Adrenal gland (tissue), 12 donors: ENCODE data around the gene LZTR1. TPM values are rescaled to one million over a fixed set of nuclear protein-coding genes. Genes with fewer than 3 reads are reported as not detected.

Experiments
- DNase-seq, 7 donors: peaks; one replicate each; pipeline ENCODE4 v3.0.0-alpha.2; 2019 to 2020
- H3K27ac ChIP-seq, 5 donors: fragments of 200-600 bp; sonication (generic) in 4 of 5; 1 replicate in 3 of 5; 2 replicates in 2 of 5; pipeline versions ENCODE4 v1.5.1 to v1.8.0; 2016 to 2020; ENCODE audit warnings: mild to moderate bottlenecking in 1 of 5
- H3K27me3 ChIP-seq: fragments of 200-600 bp; 2 replicates; pipeline ENCODE4 v1.8.0; 2021
- H3K36me3 ChIP-seq, 2 donors: fragments of 200-600 bp; replicated peaks in 1 of 2; 1 replicate in 1 of 2; 2 replicates in 1 of 2; pipeline versions ENCODE4 v1.5.1 to v1.8.0; 2018 to 2022
- H3K4me1 ChIP-seq, 2 donors: fragments of 200-600 bp; replicated peaks in 1 of 2; 1 replicate in 1 of 2; 2 replicates in 1 of 2; pipeline versions ENCODE4 v1.5.1 to v1.8.0; 2018 to 2021
- H3K4me3 ChIP-seq, 4 donors: fragments of 200-600 bp; sonication (generic) in 3 of 4; one replicate each; pipeline ENCODE4 v1.5.1; 2016 to 2018
- H3K9me3 ChIP-seq, 3 donors: fragments of 200-600 bp; sonication (generic) in 1 of 3; replicated peaks in 1 of 3; 1 replicate in 2 of 3; 2 replicates in 1 of 3; pipeline versions ENCODE4 v1.5.1 to v1.8.0; 2016 to 2021
- CTCF ChIP-seq, 6 experiments: fragments of 450-650 bp in 4 of 6; fragments of 200-600 bp in 2 of 6; sonication (generic) in 1 of 6; IDR thresholded peaks; 1 replicate in 5 of 6; 2 replicates in 1 of 6; pipeline versions ENCODE4 v1.5.1 to v1.8.0; 2016 to 2021; ENCODE audit warnings: antibody characterized with exemption in 6 of 6, mild to moderate bottlenecking in 2 of 6, moderate library complexity in 1 of 6
- POLR2A ChIP-seq, 2 donors: fragments of 450-650 bp; IDR thresholded peaks; one replicate each; pipeline ENCODE4 v1.6.1; 2017; ENCODE audit warnings: antibody characterized with exemption in 2 of 2, mild to moderate bottlenecking in 2 of 2, moderate library complexity in 1 of 2
- WGBS, 4 donors: extraction: QIAGEN DNeasy Blood & Tissue Kit in 2 of 4; methylation state at CpG; one replicate each; pipeline versions ENCODE4 v1.1.5 to v1.1.7; 2013 to 2017; 5-methylcytosine and 5-hydroxymethylcytosine counted together
- intact Hi-C, 2 donors: fragments of 100-400 bp; cut with DNase I; formaldehyde crosslinking; loops; one replicate each; pipeline versions ENCODE4 v1.14.1 to v1.15.0; 2022 to 2023
- polyA plus RNA-seq, 3 donors: library from polyadenylated mRNA; stranded (reverse); fragments of 200-250 nt in 2 of 3; fragments of 350-450 nt in 1 of 3; fragmentation: Illumina TruSeq in 1 of 3; extraction: RNeasy Lipid Tissue Mini Kit (QIAGEN cat#74804) in 1 of 3; gene quantifications; one replicate each; pipeline ENCODE4 v1.2.3, GENCODE V29; 2013 to 2014
- total RNA-seq, 9 donors: library from RNA; depleted of rRNA in 4 of 9; stranded (reverse); fragments of >200 nt in 4 of 9; fragments of 120-200 nt in 1 of 9; fragmentation: NEBNext Ultra II Directional in 1 of 9; extraction: Animal tissue kit (Norgen Biotek cat#: 25700) in 1 of 9; gene quantifications; one replicate each; pipeline versions ENCODE4 v1.1.0 to v1.2.4, GENCODE V29; 2013 to 2023
- donor health status: healthy with polysubstance abuse.
- donor health status: Bipolar disorder and iron deficiency.
- donor health status: DM: yes; HTN: yes; CAD: no.
- donor health status: DM: no; HTN: no; CAD: no.
- donor health status: DM: no; HTN: no; CAD: no.
- donor health status: DM: yes; HTN: yes; CAD: no.

Gene LZTR1
- total and polyA plus RNA-seq, 12 donors = 32.6 to 100 (median 55.8) TPM

GRCh38 chr22:20976291-20976877 is 5.7 kb upstream of the LZTR1 start:
- H3K27me3 ChIP-seq = no peaks in the 10 kb centered on the region
- no peak for DNase-seq
- H3K4me3 ChIP-seq = no peak overlapping the region
- TF ChIP-seq CTCF (IDR thresholded peaks at IDR 0.05) (no peak), POLR2A (IDR thresholded peaks at IDR 0.05) (no peak)
- H3K27ac ChIP-seq = no peak overlapping the region
- 78 to 85% (median 84%) methylated on average over 15 to 24 of the region's 24 CpGs for WGBS, 4 donors
- peaks cover 0 to 4% (median 0%) of the 10 kb centered on the region in 3 donors for H3K9me3 ChIP-seq
- intact Hi-C loops = no loop called here
- no peaks in the 10 kb centered on the region for H3K36me3 ChIP-seq
- H3K4me1 ChIP-seq = peaks cover 15 to 26% of the 10 kb centered on the region in 2 donors

GRCh38 chr22:20977019-20977418 is 5.1 kb upstream of the LZTR1 start:
- Histone ChIP-seq H3K27me3 (no peaks in the 10 kb centered on the region), H3K4me3 (no peak overlapping the region), H3K9me3 (peaks cover 0 to 4% (median 0%) of the 10 kb centered on the region in 3 donors), H3K4me1 (peaks cover 18 to 29% of the 10 kb centered on the region in 2 donors), H3K36me3 (no peaks in the 10 kb centered on the region), H3K27ac (no peak overlapping the region)
- 78 to 94% (median 80%) methylated on average over 6 to 11 of the region's 11 CpGs for WGBS, 4 donors
- no peak for DNase-seq
- TF ChIP-seq POLR2A (IDR thresholded peaks at IDR 0.05) (no peak), CTCF (IDR thresholded peaks at IDR 0.05) (no peak)
- intact Hi-C loops = no loop called here

GRCh38 chr22:20977516-20978170 is 4.5 kb upstream of the LZTR1 start:
- intact Hi-C loops = no loop called here
- DNase-seq = no peak

GRCh38 chr22:20978419-20978818 is 3.7 kb upstream of the LZTR1 start:
- TF ChIP-seq CTCF (IDR thresholded peaks at IDR 0.05) (no peak), POLR2A (IDR thresholded peaks at IDR 0.05) (no peak)
- Histone ChIP-seq H3K27me3 (no peaks in the 10 kb centered on the region), H3K36me3 (no peaks in the 10 kb centered on the region), H3K4me1 (peaks cover 26 to 32% of the 10 kb centered on the region in 2 donors), H3K27ac (no peak overlapping the region), H3K9me3 (peaks cover 0 to 4% (median 0%) of the 10 kb centered on the region in 3 donors), H3K4me3 (no peak overlapping the region)
- no peak for DNase-seq
- WGBS, 4 donors = 88 to 95% (median 90%) methylated on average over 1 to 2 of the region's 2 CpGs
- intact Hi-C loops = no loop called here

More at GRCh38 chr22:20977516-20978170, 4.5 kb upstream of the LZTR1 start:
- no peaks in the 10 kb centered on the region for H3K36me3 ChIP-seq
- peaks cover 20 to 24% of the 10 kb centered on the region in 2 donors for H3K4me1 ChIP-seq
- TF ChIP-seq CTCF (IDR thresholded peaks at IDR 0.05) = no peak
- no peak for TF ChIP-seq POLR2A (IDR thresholded peaks at IDR 0.05)
- no peak overlapping the region for H3K4me3 ChIP-seq
- WGBS, 4 donors = 78 to 95% (median 90%) methylated on average over 7 to 17 of the region's 17 CpGs
- peaks cover 0 to 4% (median 0%) of the 10 kb centered on the region in 3 donors for H3K9me3 ChIP-seq
- no peak overlapping the region for H3K27ac ChIP-seq
- no peaks in the 10 kb centered on the region for H3K27me3 ChIP-seq
